ENCODE data around the gene MTRF1L.

The MTRF1L gene

GRCh38 chr6:152943260-152943897, 59.1 kb downstream of the MTRF1L start:
- H3K27ac ChIP-seq = no peak overlapping the region
- peaks cover 0 to 8% of the 10 kb centered on the region in 2 experiments for H3K4me1 ChIP-seq (ENCODE audit: control insufficient read depth in 1 of 2, insufficient read depth in 1 of 2, low read depth in 1 of 2, low read length in 1 of 2)

GRCh38 chr6:152942319-152942869, 60.1 kb downstream of the MTRF1L start:
- Histone ChIP-seq H3K27me3 (peaks cover 32% of the 10 kb centered on the region), H3K4me3 (ENCODE audit: low read depth in 1 of 2, low read length in 1 of 2) (no peak overlapping the region), H3K36me3 (no peaks in the 10 kb centered on the region), H3K27ac (no peak overlapping the region), H3K4me1 (ENCODE audit: control insufficient read depth in 1 of 2, insufficient read depth in 1 of 2, low read depth in 1 of 2, low read length in 1 of 2) (peaks cover 0 to 8% of the 10 kb centered on the region in 2 experiments), H3K9me3 (no peaks in the 10 kb centered on the region)
- TF ChIP-seq CTCF (IDR thresholded peaks at IDR 0.05) = no peak

More at GRCh38 chr6:152943260-152943897, 59.1 kb downstream of the MTRF1L start:
- Histone ChIP-seq H3K4me3 (ENCODE audit: low read depth in 1 of 2, low read length in 1 of 2) (no peak overlapping the region), H3K9me3 (no peaks in the 10 kb centered on the region), H3K36me3 (no peaks in the 10 kb centered on the region), H3K27me3 (peaks cover 25% of the 10 kb centered on the region)
- TF ChIP-seq CTCF (IDR thresholded peaks at IDR 0.05) = no peak

GRCh38 chr6:152941746-152942145, 60.8 kb downstream of the MTRF1L start:
- no peak for TF ChIP-seq CTCF (IDR thresholded peaks at IDR 0.05)
- Histone ChIP-seq H3K4me3 (ENCODE audit: low read depth in 1 of 2, low read length in 1 of 2) (no peak overlapping the region), H3K9me3 (no peaks in the 10 kb centered on the region), H3K27me3 (peaks cover 34% of the 10 kb centered on the region), H3K36me3 (no peaks in the 10 kb centered on the region), H3K4me1 (ENCODE audit: control insufficient read depth in 1 of 2, insufficient read depth in 1 of 2, low read depth in 1 of 2, low read length in 1 of 2) (peaks cover 0 to 8% of the 10 kb centered on the region in 2 experiments), H3K27ac (no peak overlapping the region)

All from neutrophil (primary cell).